Skin of body (tissue), 2 donors: ENCODE data around the gene EYA2. TPM values are rescaled to one million over a fixed set of nuclear protein-coding genes. Genes with fewer than 3 reads are reported as not detected.
A peak's percentile ranks its signal among the peaks of the same experiment; 100 is the strongest.

Experiments
- DNase-seq: peaks from one replicate; lab custom pipeline; 2025; lab: John Stamatoyannopoulos, UW
- total RNA-seq: library from RNA; depleted of rRNA; stranded (reverse); fragments of >200 nt; gene quantifications from one replicate; pipeline ENCODE4 v1.2.3, GENCODE V29; 2014

The EYA2 gene
- total RNA-seq, 1 donor from 2014 or later, result 0.59 TPM

DNA sequence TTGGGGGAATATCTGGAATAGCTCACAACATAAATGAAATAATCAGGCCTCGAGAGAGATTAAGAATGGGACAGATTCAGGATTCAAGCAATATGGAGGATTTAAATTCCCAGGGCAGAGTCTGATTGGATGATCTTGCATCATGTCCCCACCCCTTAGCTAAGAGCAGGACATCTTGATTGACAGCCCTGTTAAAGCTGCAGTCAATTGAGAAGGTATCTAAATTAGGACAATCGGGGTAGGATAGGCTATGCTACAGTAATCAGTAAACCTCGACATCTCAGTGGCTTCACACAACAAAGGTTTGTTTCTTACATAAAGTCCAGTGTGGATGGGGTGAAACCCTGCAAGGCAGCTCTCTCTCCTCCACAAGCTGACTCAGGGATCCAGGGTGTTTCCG lies 109.5 kb downstream of the EYA2 start:
- DNase-seq, result no peak

DNA sequence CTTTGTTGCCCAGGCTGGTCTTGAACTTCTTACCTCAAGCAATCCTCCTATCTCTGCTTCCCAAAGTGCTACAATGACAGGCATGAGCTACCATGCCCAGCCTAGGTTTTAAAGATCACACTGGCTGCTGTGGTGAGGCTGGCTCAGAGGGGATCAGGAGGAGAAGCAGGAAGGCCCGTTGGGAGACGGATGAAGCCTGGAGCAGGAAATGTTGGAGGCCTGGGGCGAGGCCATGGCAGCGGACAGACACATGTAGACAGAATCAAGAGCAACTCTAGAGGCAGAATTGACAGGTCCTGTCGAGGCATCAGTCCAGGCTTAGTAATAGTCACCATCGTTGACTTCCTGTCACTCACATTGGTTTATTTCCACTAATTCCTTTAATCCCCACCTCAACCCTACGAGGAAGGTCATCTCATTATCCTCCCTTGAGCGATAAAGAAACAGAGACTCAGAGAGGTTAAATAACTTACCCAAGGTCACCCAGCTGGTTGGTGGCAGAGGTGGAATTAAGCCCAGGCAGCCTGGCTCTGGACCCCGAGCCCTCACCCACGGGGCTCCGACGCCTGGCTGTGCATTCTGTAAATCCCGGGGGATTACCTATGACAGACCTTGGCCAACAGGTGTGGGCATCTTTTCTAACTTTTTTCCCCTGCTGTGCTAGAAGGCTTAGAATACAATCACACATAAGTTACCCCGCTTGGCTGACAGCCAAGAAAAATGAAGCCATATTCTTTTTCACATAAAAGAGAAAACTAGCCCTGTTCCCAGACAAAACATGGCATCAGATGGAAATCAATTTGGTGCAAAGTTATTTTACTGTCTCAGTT lies 113.4 kb downstream of the EYA2 start:
- DNase-seq, result no peak

GRCh38 chr20:47008842-47009518 lies 114.3 kb downstream of the EYA2 start:
- no peak for DNase-seq

DNA sequence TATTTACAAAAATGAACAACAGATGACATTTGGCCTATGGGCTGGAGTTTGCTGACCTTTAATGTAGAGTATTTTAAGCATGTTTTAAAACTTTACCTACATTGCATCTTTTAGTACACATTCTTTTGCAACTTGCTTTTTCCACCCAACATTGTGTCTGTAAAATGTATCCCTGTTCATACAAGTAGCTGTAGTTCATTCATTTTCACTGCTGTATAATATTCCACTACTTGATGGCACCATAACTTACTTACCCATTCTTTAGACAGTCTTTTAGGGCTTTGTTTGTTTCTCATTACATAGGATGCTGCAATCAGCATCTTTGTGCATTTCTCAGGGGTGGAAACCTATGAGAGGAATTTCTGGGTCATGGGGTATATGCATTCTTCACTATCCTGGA lies 115.1 kb downstream of the EYA2 start:
- DNase-seq, result no peak

GRCh38 chr20:47011984-47012383 lies 117.3 kb downstream of the EYA2 start:
- no peak for DNase-seq

- DNase-seq, result no peak
Measured at GRCh38 chr20:47013606-47014005, 119.0 kb downstream of the EYA2 start.

DNA sequence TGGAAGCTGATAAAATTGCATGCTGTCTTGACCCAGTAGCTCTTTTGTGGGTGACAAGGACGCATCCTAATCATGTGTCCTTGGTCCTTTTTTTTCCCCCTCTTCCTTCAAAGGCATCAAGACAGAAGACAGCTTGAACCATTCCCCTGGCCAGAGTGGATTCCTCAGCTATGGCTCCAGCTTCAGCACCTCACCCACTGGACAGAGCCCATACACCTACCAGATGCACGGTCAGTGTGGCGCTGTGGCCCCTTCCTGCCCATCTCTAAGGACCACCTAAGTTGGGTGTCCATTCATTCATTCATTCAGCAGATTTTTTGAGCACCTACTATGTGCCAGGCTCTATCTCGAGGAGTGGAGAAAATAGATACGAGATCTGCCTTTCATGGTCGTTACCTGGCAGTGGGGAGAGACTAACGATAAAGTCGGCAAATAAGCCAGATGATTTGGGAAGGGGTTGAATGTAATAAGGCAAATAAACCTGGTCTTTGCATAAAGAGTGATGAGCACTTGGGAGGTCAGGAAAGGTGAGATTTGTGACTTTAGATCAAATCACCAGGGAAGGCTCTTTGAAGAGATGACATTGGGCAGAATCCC lies 121.5 kb downstream of the EYA2 start:
- DNase-seq, result no peak

GRCh38 chr20:47018381-47018780 lies 123.7 kb downstream of the EYA2 start:
- no peak for DNase-seq

- peak; percentile 86 for DNase-seq
Measured at GRCh38 chr20:47019121-47019824, 124.6 kb downstream of the EYA2 start.

DNA sequence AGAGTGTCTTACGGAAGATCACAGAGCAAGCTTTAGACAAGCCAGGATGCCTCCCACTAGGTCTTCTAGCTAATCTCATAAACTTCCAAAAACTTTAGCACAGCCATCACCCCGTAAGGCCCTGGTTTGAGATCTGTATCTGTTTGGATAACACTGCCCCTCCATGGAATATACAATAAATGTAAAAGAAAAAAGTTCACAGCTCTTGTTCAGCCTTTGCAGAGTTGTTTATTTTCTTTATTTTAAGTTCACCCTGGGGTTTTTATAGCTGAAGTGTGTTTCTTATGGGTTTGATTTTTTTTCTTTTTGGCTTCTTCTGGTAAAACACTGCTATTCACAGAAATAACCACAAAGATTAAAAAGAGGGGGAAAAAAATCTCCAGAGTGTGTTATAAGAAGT lies 125.6 kb downstream of the EYA2 start:
- no peak for DNase-seq

GRCh38 chr20:47021850-47022249 lies 127.2 kb downstream of the EYA2 start:
- no peak for DNase-seq

DNA sequence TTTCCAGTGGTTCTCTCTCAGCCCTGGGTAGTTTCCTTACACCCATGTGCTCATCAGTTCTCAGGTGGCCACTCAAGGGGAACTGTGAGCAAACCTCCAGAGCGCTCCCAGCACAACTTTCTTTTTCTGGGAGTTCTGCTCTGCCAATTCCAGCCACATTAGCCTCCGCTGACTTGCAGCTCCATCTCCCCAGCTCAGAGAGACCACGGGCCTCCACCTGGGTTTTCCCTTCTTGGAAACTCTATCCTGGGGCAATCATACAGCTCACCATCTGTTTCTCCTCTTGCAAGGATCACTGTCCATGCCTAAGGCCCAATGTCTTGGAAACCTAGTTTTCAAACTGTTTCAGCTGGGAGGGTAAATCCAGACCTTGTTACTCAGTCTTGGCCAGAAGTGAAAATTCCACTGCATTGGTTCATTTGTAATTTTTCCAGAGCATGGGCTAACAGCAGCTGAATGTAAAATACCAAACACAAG lies 129.9 kb downstream of the EYA2 start:
- no peak for DNase-seq

DNA sequence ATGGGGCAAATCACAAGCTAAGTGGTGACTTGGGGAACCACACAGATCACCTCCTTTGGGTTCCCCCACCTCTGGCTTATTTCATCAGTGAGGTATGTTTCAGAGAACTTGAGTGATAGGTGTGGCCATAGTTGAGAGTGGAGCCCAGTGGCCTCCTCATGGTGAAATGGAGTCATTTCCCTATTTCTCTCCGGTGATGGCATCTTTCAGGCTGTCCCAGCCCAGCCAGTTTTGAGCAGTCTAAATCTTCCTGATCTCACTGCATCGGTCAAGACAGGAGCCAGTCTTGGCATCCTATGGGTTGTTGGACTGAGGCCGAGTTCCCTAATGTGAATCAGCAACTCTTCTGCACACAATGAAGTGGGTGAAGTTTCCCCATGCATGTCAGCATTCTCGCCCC lies 132.4 kb downstream of the EYA2 start:
- DNase-seq, result no peak

- no peak for DNase-seq
Measured at GRCh38 chr20:47027456-47027855, 132.8 kb downstream of the EYA2 start.

DNA sequence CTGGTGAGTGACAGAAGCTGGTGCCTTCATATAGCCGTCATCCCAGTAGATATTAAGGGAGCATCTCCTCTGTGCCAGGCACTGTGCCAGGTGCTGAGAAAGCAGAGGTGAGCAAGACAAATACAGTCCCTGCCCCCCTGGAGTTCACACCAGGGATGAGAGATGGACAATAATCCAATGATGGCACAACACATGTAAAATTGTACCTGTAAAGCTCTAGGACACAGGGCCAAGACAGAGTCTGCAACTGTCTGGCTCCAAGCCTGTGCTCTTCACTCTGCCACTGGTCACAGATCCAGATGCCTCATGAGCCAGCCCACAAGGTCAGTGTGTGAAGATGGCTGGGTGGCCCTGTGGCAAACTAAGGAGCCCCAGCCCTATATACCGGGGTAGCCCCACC lies 133.8 kb downstream of the EYA2 start:
- no peak for DNase-seq

DNA sequence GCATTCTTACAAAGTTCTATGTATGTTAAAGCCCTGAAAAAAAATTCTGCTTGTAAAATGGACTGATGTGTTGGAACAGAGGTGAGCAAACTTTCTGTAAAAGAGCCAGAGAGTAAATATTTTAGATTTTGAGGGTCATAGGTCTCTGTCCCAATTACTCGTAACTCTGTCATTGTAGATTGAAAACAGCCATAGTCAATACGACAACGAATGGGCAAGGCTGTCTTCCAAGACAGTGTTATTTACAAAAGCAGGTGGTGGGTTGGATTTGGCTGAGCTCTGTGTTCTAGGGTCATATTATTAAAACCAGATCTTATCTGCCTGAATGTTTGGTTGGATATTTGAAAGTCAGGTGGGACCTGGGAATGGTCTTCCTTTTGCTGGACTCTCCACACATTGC lies 135.2 kb downstream of the EYA2 start:
- no peak for DNase-seq

DNA sequence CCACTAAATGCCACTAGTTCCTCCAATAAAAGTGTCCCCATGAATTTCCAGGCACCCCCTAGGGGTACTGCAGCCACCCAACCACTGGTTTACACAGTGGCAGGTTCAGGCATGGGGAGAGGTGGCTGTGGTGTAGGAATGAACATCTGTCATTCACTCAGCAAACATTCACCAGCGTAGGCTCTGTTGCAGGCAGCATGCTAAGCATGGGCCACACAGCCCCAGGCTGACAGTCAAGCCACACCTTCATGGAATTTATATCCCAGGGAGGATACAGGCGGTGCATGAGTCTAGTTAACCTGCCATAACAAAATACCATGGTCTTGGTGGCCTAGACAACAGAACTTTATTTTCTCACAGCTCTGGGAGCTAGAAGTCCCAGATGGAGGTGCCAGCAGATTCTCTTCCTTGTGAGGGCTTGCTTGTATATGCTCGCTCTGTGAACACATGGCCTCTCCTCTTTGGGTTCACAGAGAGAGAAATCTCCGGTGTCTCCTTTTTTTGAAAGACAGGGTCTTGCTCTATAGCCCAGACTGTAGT lies 135.7 kb downstream of the EYA2 start:
- no peak for DNase-seq

DNA sequence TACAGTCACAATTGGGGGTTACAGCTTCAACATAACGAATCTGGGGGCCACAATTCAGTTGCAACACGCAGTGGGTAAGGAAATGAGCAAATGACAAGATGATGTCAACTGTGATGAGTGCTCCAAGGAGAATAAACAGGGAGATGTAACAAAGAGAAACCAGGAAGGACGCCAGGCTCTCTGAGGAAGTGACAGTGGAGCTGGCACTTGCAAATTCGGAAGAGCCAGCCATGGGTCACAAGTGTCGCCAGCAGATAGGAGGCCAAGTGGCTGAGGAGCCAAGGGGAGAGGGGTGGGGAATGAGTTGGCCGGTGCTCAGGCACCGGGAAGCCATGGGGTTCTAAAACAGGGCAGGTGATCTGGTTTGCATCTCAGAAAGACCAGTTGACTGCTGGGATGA lies 136.4 kb downstream of the EYA2 start:
- DNase-seq, result no peak

GRCh38 chr20:47031821-47032220 lies 137.2 kb downstream of the EYA2 start:
- DNase-seq, result no peak

- DNase-seq, result no peak
Measured at GRCh38 chr20:47032933-47033578, 138.4 kb downstream of the EYA2 start.

DNA sequence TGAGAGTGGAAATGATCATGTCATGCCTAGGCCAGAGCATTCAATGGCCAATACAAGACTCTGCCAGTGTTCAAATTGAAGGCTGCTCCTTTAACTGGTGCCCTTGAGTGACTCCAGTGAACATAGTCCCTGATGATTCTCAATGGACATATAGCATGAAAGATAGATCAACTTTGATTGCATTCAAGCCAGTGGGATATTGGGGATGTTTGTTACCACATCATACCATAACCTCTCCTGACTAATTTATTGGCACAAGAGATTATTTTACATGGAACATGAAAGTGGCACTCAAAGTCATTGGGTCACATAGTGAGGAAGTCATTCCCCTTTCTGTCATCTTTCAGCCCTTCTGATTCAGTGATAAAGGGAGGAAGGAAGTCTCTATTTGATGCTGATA lies 139.0 kb downstream of the EYA2 start:
- DNase-seq, result no peak
